GM18867 (cell line): ENCODE measurements around the gene SPHKAP.
A peak's percentile ranks its signal among the peaks of the same experiment; 100 is the strongest.
"Not testable (repeated sequence)": the region's sequence is repeated elsewhere in the genome, so short reads cannot be mapped to it uniquely, and the experiment has no call there.

Experiments used
- ATAC-seq: cut with Tn5 transposase; IDR thresholded peaks from one replicate; pipeline ENCODE4 v1.9.1; 2021; ENCODE audit warnings: mild to moderate bottlenecking, moderate library complexity; ENCODE audit not compliant: unreplicated experiment

SPHKAP gene

DNA sequence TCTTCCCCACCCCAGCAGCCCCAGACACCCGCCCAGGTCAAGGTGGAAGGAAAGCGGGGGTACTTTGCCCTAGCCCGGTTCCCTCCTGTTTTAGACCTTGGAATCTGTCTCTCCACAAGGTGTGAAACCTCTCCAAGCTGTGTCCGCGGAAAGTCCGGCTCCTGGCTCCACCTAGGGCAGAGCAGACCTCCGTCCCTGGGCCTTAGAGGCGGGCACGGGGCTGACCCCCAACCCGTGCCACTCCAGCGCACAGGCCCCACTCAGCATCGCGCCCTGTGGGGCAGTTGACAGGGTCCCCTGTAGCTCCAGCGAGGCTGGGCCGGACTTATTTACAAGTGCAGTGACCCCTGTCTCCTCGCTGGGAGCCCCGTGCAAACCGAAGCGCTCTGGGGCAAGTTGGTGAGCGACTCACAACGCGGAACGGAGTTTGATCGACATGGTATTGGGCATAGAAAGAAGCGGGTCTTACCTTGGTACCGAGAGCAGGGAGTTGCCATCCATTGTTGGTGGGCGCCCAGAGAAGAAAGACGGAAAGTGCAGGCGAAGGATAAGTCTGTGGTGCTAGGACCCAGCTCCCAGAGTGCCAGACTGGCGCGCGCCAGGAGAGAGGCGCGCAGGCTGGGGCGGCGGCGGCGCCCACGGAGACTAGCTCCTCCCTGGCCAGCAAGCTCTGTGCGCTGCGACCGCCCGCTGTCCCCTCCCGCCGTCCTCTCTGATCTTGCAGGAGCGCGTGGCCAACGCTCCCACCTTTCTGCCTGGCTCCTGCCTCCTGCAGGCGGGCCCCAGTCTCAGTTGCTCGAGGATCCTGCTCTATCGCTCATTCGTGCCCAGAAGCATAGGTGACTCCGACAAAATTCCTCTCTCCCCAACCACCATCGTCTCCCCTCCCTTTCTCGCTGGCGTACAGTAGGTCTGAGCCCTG, at the start of gene SPHKAP:
SPHKAP (minus strand) TSS at position 590 of the 922 bp plus-strand sequence; CDS start at position 501, 89 bp downstream.
- no peak for ATAC-seq

DNA sequence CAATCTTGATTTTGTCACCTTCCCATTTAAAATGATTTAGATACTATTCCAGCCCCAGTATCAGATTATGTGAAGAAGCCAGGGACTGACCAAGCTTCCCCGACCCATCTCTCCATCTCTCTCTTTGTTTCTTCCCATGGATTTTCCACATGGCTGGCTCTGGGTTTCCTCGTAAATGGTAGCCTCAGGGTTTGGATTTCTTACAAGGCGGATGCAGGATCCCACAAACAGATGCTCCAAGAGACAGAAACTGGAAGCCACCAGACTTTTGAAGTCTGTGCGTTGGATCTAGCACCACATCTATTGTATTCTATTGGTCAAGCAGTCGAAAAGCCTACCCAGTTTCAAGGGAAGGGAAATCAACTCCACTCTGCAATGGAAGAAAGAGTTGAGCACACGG, 46.0 kb upstream of the SPHKAP start:
- no peak for ATAC-seq

GRCh38 chr2:228224410-228224809, 42.9 kb upstream of the SPHKAP start:
- no peak for ATAC-seq

- ATAC-seq = not testable (repeated sequence)
These were observed 37.1 kb upstream of the SPHKAP start for GRCh38 chr2:228218593-228218992.

DNA sequence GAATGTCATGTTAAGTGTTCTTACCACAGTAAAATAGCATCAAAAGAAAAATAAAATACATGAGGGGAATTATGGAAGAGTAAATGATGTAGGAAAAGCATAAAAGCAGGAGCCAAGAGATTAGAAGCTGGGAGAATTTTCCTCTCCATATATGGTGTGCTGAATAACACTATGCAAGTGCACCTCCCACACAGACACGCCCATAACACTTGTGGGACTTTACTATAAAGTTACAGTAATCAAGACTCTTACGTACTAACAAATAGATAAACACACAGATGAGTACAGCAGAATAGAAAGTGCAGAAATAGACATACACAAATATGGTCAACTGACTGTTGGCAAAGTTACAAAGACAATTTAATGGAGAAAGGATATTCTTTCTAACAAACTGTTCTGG, 16.0 kb upstream of the SPHKAP start:
- no peak for ATAC-seq

DNA sequence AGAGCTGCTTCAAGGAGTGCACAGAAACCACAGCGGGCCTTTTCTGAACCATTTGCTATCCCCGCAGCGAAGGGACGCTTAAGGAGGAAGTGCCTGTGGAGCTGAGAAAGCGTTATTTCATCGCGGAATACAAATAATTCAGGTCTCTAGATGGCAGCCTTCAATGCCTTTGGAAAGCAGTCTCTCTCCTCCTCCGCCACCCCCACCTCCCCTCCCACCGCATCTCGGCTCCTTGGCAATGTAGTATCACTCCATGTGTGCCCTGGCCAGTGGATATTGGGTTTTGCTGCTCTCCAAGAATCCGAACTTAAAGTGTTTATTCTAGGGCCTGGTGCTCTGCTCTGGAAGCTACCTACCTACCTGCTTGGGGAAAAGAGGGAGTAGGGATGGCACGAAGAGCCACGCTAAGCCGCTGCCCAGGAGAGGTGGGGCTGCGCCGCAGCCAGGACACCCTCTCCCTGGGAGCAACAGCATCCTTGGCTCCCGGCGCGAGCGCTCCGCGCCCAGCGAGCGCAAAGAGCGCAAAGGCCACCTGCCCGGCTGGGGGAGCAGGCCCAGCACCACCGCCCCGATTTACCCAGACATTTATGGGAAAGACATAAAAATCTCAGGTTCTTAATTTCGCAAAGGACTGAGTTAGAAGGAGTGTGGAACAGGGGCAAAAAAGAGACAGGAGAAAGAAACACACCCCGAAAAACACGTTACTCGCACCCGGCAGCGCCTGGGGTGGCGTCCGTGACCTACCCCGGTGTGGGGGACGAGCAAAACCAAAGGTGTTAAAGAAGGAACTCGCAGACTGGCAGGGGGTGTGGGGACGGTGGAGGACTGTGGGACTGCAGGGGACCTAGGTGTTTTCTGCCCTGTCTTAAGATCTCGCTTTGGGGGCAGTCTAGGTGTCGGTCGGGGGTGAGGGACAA, 1.0 kb downstream of the SPHKAP start:
- ATAC-seq = no peak

DNA sequence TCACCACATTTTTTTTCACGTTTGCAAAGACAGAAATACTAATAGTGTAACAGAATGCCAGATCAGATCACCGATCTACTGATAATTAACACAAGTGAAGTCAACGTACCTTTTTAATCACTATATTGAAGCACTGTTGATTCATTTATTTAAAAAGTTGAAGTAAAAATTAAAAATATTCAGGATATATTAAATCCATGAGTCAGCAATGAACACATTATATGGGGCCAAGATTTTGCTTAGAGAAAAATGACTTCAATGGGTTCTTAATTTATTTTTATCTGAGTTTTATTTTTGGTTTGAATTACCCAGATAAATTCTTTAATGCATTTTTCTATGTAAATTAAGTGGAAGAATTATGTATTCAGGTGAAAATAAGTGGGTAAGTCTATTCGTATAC, 14.2 kb downstream of the SPHKAP start:
- no peak for ATAC-seq

- no peak for ATAC-seq
These were observed 16.8 kb downstream of the SPHKAP start for GRCh38 chr2:228164718-228165117.

DNA sequence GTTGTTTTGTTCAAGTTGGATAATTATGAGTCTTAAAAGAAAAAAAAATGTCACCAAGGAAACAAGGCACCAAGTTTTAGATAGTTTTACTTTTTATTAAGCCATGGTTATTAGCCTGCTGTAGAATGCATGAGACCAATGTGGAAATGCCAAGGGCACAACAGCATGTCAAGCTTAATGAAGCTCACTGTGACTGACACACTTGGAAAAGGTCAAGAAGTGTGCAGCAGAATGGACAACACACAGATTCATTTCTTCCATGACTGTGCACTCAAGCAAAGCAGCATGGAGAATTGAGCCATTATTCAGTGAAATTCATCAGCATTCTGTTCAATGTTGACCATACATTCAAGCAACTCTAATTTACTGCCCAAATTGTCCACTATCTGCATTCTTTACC, 23.6 kb downstream of the SPHKAP start:
- no peak for ATAC-seq

DNA sequence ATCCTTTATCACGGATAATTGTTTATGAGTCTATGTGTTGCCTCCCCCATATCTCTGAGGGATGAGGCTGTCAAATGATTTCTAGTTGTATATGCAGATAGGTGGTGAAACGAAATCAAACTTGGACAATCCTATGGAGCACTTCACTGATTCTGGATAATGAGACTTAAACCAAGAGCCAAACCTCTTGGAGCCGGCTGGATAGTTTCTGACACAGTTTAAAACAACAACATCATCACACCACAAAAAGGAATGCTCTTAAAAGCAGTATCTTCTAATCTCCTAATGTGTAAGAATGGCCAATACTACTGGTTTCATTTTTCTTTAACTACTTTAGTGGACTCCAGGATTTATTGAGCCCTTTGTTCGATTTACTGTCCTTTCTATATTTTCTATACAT, 36.5 kb downstream of the SPHKAP start:
- no peak for ATAC-seq

DNA sequence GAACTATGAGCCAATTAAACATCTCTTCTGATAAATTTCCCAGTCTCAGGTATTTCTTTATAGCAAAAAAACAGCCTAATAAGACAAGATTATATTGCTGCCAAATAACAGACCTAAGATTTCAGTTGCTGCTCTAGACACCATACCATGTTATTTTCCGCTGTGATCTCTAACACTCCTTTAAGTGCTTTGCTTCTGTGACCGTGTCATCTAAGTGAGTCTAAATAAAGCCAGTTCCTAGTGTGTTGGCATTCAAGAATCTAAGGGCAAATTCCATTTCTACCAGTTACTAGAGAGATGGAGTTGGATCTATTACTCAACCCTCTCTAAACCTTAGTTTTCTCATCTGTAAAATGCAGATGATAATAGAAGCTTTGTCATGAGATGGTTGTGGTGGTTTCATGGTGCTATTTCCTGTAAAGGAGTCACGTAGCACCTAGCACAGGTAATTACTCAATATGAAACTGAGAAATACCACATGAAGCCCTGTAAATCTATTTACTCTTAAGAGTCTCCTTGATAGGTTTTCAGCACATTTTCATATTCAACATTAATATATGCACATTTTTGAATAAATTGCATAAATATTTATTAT, 40.5 kb downstream of the SPHKAP start:
- peak; percentile 99 for ATAC-seq

DNA sequence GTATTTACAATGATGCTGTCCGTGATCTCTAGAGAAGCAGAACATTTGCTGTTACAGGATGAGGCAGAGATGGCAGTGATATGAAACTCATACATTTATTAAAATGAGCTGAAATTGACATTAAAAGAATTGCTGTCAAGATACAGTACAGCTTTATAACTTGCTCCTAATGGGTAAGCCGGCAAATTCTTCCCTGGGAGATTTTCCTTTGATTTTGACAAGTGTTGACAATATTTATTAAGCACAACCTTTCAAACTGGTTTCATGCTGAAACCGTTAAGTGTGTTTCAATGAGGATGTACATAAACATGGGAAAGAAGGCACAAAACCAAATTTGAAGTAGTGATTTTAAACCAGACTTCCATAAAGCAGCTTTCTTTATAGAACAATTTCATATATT, 45.5 kb downstream of the SPHKAP start:
- no peak for ATAC-seq

- no peak for ATAC-seq
These were observed 46.2 kb downstream of the SPHKAP start for GRCh38 chr2:228135300-228135699.

- no peak for ATAC-seq
These were observed 49.7 kb downstream of the SPHKAP start for GRCh38 chr2:228131833-228132232.

GRCh38 chr2:228126401-228126800, 55.1 kb downstream of the SPHKAP start:
- no peak for ATAC-seq

DNA sequence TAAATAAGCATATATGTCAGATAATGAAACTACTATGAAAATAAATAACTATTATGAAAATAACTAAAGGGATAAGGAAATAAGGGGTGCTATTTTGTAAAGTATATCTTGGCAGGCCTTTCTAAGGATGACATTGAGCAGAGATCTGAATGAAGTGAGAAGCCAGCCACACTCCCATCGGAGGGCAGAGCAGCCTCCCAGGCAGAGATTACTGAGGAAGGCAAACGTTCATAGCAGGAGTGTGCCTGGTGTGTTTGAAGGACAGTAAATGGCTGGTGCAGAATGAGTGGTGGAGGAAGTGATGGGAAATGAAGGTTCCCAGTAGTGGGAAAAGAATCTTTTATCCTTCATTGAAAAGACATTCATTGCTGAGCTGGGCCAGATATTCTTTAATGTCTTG, 62.5 kb downstream of the SPHKAP start:
- ATAC-seq = no peak

DNA sequence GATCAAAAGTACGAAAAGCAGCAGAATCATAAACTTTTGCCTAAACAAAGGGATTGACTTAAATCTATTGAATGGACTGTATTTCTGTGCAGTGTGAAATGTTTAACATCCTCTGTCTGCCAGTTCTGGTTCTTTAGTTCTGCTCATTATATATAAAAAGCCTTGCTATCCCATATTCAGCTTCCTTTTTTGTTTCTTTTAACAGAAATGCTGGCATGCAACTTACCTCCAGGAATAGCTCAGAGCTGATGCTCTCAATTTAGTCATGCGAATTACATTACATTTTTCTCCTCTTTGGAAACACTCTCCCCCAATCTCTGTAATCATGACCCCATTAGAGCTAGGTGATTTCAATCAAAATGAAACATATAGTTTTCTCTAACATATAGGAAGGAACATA, 73.6 kb downstream of the SPHKAP start:
- no peak for ATAC-seq

DNA sequence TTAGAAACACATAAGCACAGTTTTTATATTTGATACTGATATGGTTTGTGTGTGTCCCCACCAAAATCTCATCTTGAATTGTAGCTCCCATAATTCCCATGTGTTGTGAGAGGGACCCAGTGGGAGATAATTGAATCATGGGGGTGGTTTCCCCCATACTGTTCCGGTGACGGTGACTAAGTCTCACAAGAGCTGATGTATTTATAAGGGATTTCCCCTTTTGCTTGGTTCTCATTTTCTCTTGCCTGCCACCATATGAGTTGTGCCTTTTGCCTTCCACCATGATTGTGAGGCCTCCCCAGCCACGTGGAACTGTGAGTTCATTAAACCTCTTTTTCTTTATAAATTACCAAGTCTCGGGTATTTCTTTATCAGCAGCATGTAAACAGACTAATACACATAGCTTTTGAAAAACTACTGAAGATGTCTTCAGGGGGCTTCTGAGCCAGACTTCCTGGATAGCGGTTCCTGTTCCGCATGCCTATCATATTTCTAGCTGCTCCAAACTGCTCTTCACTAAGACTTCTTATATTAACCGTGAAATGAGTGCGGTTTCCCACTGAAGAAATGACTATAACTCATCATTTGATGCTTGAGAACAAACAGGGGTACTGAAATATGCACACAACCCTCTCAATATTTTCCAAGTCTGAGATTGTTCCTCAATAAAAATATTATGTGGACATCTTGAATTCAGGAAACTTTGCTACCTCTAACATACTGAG, 75.8 kb downstream of the SPHKAP start:
- no peak for ATAC-seq

DNA sequence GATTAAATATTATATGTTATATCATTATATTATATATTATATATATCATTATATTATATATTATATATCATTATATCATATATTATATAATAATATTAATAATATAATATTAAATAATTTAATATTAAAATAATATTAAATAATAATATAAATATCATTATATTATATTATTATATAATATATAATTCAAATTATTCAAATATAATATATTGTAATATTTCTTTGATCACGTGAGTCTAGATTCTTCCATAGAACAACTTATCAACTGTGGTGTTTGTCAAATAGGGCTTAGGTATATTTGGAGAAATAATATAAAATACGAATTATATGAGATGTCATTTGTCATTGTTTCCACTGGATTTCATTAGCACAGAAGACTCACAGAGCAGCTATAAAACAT, 77.3 kb downstream of the SPHKAP start:
- no peak for ATAC-seq

DNA sequence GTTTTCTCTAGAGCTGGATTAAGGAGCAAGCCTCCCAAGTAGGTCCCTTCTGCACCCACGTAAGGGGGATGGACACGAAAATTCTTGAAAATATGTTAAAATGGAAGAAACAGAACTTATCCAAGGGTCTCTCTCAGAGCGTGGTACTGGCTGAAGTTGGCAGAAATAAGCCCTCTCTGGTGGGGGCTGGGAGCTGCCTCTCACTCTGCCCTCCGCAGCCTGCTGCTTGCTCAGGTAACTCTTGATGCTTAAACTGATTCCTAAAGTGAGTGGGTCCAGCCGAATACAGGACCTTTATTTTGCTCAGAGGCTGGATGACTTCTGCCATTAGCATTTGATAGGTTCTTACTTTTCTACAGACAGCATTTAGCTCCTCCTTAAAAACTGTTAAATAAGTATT, 78.1 kb downstream of the SPHKAP start:
- no peak for ATAC-seq

- ATAC-seq = no peak
These were observed 78.5 kb downstream of the SPHKAP start for GRCh38 chr2:228102949-228103348.
